B cell (primary cell): Measurements from ENCODE around the gene MYADML2. TPM values are rescaled to one million over a fixed set of nuclear protein-coding genes. Genes with fewer than 3 reads are reported as not detected.

Source experiments
- ATAC-seq: fragments of 200-7000 bp; cut with Tn5 transposase; one replicate; pipeline ENCODE4 v1.10.0; 2021; ENCODE audit warnings: low read depth, mild to moderate bottlenecking, moderate number of reproducible peaks, moderate library complexity
- CTCF ChIA-PET: fragments of 350-600 bp; sonication (Branson Sonifier 250); formaldehyde crosslinking; loops from one replicate; lab custom pipeline; 2021; ENCODE audit warnings: antibody characterized with exemption, inconsistent platforms; lab: Charles Lee
- POLR2A ChIA-PET: fragments of 350-600 bp; sonication (Branson Sonifier 250); formaldehyde crosslinking; loops from one replicate; lab custom pipeline; 2021; ENCODE audit warnings: antibody characterized with exemption; lab: Charles Lee
- DNase-seq: peaks from one replicate; pipeline ENCODE4 v3.0.0; 2013
- H2AFZ ChIP-seq: 2 replicates; pipeline ENCODE4 v1.6.1; 2012; ENCODE audit warnings: mild to moderate bottlenecking, low read depth, low read length; ENCODE audit not compliant: insufficient read depth, poor library complexity, severe bottlenecking
- H3K27ac ChIP-seq, 2 donors: 1 replicate in 1 of 2; 2 replicates in 1 of 2; pipeline ENCODE4 v1.5.1; 2012 to 2013; ENCODE audit warnings: low read length in 2 of 2, mild to moderate bottlenecking in 2 of 2, moderate library complexity in 1 of 2
- H3K27me3 ChIP-seq, 4 experiments: fragments of 200-600 bp in 1 of 4; sonication (generic) in 1 of 4; replicated peaks in 1 of 4; 1 replicate in 2 of 4; 2 replicates in 2 of 4; pipeline versions ENCODE4 v1.6.1 to v1.7.0; 2013 to 2016; ENCODE audit warnings: low read length in 3 of 4, mild to moderate bottlenecking in 2 of 4, mixed read lengths in 1 of 4, moderate library complexity in 1 of 4; ENCODE audit not compliant: insufficient read depth in 4 of 4, control insufficient read depth in 3 of 4; ENCODE audit errors: control extremely low read depth in 1 of 4
- H3K36me3 ChIP-seq, 2 experiments: replicated peaks in 1 of 2; 1 replicate in 1 of 2; 2 replicates in 1 of 2; pipeline versions ENCODE4 v1.6.1 to v1.7.1; 2013; ENCODE audit warnings: low read length in 1 of 2; ENCODE audit not compliant: insufficient read depth in 2 of 2, control insufficient read depth in 1 of 2; ENCODE audit errors: control extremely low read depth in 1 of 2, extremely low read depth in 1 of 2
- H3K4me1 ChIP-seq, 2 donors: fragments of 200-600 bp in 1 of 2; sonication (generic) in 1 of 2; 1 replicate in 1 of 2; 2 replicates in 1 of 2; pipeline versions ENCODE4 v1.5.1 to v1.6.1; 2013 to 2017; ENCODE audit warnings: low read length in 2 of 2; ENCODE audit not compliant: control insufficient read depth in 2 of 2, insufficient read depth in 2 of 2
- H3K4me2 ChIP-seq: replicated peaks from 2 replicates; pipeline ENCODE3; 2012; ENCODE audit warnings: mild to moderate bottlenecking, low read depth, low read length; ENCODE audit not compliant: poor library complexity, severe bottlenecking
- H3K4me3 ChIP-seq, 5 experiments: fragments of 200-600 bp in 1 of 5; sonication (generic) in 1 of 5; 1 replicate in 3 of 5; 2 replicates in 2 of 5; pipeline versions ENCODE4 v1.5.1 to v1.7.0; 2011 to 2016; ENCODE audit warnings: low read length in 4 of 5, mild to moderate bottlenecking in 4 of 5, low read depth in 2 of 5, control low read depth in 1 of 5, moderate library complexity in 1 of 5; ENCODE audit not compliant: insufficient read depth in 1 of 5; ENCODE audit errors: control extremely low read depth in 1 of 5, extremely low read depth in 1 of 5
- H3K79me2 ChIP-seq: fragments of 200-600 bp; sonication (generic); one replicate; pipeline ENCODE4 v1.6.0; 2016; ENCODE audit warnings: low read length; ENCODE audit not compliant: control insufficient read depth, insufficient read depth
- H3K9ac ChIP-seq: fragments of 200-600 bp; sonication (generic); 2 replicates; pipeline ENCODE4 v1.6.1; 2017; ENCODE audit warnings: mild to moderate bottlenecking, low read length, moderate library complexity
- H3K9me3 ChIP-seq, 3 donors: one replicate each; pipeline versions ENCODE4 v1.6.1 to v1.7.1; 2013; ENCODE audit warnings: low read length in 2 of 3; ENCODE audit not compliant: control insufficient read depth in 2 of 3, insufficient read depth in 1 of 3; ENCODE audit errors: control extremely low read depth in 1 of 3
- H4K20me1 ChIP-seq: 2 replicates; pipeline ENCODE4 v1.6.0; 2012; ENCODE audit warnings: mild to moderate bottlenecking, low read length; ENCODE audit not compliant: insufficient read depth, control insufficient read depth, poor library complexity, severe bottlenecking
- H3K27ac Mint-ChIP-seq: one replicate; pipeline ENCODE4 v1.8.0; 2021; ENCODE audit warnings: mixed read lengths
- H3K27me3 Mint-ChIP-seq: one replicate; pipeline ENCODE4 v1.8.0; 2021; ENCODE audit warnings: mixed read lengths
- H3K4me1 Mint-ChIP-seq: one replicate; pipeline ENCODE4 v1.8.0; 2021; ENCODE audit warnings: mixed read lengths
- H3K4me3 Mint-ChIP-seq: one replicate; pipeline ENCODE4 v1.8.0; 2021; ENCODE audit warnings: mixed read lengths
- H3K9me3 Mint-ChIP-seq: one replicate; pipeline ENCODE4 v1.8.0; 2022; ENCODE audit warnings: mixed read lengths; ENCODE audit not compliant: insufficient read depth
- EZH2 ChIP-seq: IDR thresholded peaks from 2 replicates; pipeline ENCODE4 v1.6.1; 2012; ENCODE audit warnings: borderline replicate concordance, low read depth, mild to moderate bottlenecking, moderate library complexity, low read length; ENCODE audit not compliant: insufficient read depth, poor library complexity, severe bottlenecking
- WGBS: methylation state at CpG from one replicate; pipeline ENCODE4 v1.1.5; 2013; ENCODE audit warnings: missing lambda C conversion rate; ENCODE audit not compliant: insufficient coverage; 5-methylcytosine and 5-hydroxymethylcytosine counted together
- intact Hi-C: fragments of 100-400 bp; cut with micrococcal nuclease; formaldehyde crosslinking; loops from one replicate; pipeline ENCODE4 v1.10.0; 2022
- polyA plus RNA-seq: library from polyadenylated mRNA; depleted of rRNA; stranded (reverse); fragments of >200 nt; gene quantifications from 2 replicates; pipeline ENCODE4 v1.2.3, GENCODE V29; 2012
- total RNA-seq, 2 donors: library from RNA; stranded (reverse); fragments of 120-200 nt in 1 of 2; gene quantifications; 1 replicate in 1 of 2; 2 replicates in 1 of 2; pipeline versions ENCODE4 v1.2.3 to v1.2.4, GENCODE V29; 2013 to 2022
- TF ChIP-seq, protein P1 (sequence below): fragments of 200-600 bp; IDR thresholded peaks from one replicate; pipeline ENCODE4 v1.8.0; 2022; ENCODE audit warnings: antibody characterized with exemption, mild to moderate bottlenecking

The MYADML2 gene
- total and polyA plus RNA-seq, 2 donors (not counting 1 experiment from before 2014, with no cell fraction given): not detected

DNA sequence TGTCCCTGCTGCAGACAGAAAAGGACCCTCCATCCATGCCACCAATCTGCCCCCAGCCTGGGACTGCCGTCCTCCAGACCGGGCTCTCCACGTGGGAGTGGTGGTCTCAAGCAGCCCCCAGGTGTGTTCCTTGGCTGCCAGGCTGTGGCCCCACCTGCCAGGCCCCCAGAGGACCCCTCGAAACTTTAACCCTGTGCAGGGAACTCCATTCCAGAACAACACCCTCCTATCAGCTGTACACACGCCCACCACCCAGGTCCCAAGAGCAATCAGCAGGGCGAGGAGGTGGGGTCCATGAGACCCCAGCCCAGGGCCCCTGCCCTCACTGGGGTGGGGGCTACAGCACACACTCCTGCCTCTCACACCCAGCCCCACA lies 11.3 kb downstream of the MYADML2 start:
- peaks cover 10 to 14% of the 10 kb centered on the region in 2 donors for H3K4me1 ChIP-seq
- TF ChIP-seq, protein P1, sequence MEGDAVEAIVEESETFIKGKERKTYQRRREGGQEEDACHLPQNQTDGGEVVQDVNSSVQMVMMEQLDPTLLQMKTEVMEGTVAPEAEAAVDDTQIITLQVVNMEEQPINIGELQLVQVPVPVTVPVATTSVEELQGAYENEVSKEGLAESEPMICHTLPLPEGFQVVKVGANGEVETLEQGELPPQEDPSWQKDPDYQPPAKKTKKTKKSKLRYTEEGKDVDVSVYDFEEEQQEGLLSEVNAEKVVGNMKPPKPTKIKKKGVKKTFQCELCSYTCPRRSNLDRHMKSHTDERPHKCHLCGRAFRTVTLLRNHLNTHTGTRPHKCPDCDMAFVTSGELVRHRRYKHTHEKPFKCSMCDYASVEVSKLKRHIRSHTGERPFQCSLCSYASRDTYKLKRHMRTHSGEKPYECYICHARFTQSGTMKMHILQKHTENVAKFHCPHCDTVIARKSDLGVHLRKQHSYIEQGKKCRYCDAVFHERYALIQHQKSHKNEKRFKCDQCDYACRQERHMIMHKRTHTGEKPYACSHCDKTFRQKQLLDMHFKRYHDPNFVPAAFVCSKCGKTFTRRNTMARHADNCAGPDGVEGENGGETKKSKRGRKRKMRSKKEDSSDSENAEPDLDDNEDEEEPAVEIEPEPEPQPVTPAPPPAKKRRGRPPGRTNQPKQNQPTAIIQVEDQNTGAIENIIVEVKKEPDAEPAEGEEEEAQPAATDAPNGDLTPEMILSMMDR: no peak
- no peak for TF ChIP-seq EZH2
- no peaks in the 10 kb centered on the region for H3K9me3 ChIP-seq
- no peaks in the 10 kb centered on the region for H3K36me3 ChIP-seq
- WGBS: 94% methylated on average over 6 of the region's 6 CpGs
- intact Hi-C loops: no loop called here
- peaks cover 11% of the 10 kb centered on the region for H3K4me1 Mint-ChIP-seq
- DNase-seq (no peak), ATAC-seq (no peak)
- ChIA-PET CTCF (interaction anchor here (0.7 kb wide), 1 partner anchor 140 kb away, joined by 3 read pairs; no protein-coding TSS in a partner anchor), POLR2A (interaction anchor here (0.9 kb wide), 1 partner anchor 8 kb away, joined by 3 read pairs; the partner anchor contains the start of gene MAFG)
- no peaks in the 10 kb centered on the region for H3K9me3 Mint-ChIP-seq
- no peak overlapping the region for H3K27ac ChIP-seq
- no peak overlapping the region for H3K9ac ChIP-seq
- peaks cover 12% of the 10 kb centered on the region for H3K27me3 Mint-ChIP-seq
- H3K27ac Mint-ChIP-seq: no peak overlapping the region
- peak overlapping the region; percentile 66 for H3K4me3 Mint-ChIP-seq
- H2AFZ ChIP-seq: no peak overlapping the region
- no peak overlapping the region for H3K4me2 ChIP-seq
- peaks cover 0 to 5% (median under 1%) of the 10 kb centered on the region in 4 experiments for H3K27me3 ChIP-seq
- no peak overlapping the region for H3K4me3 ChIP-seq
- no peaks in the 10 kb centered on the region for H3K79me2 ChIP-seq
- no peaks in the 10 kb centered on the region for H4K20me1 ChIP-seq

DNA sequence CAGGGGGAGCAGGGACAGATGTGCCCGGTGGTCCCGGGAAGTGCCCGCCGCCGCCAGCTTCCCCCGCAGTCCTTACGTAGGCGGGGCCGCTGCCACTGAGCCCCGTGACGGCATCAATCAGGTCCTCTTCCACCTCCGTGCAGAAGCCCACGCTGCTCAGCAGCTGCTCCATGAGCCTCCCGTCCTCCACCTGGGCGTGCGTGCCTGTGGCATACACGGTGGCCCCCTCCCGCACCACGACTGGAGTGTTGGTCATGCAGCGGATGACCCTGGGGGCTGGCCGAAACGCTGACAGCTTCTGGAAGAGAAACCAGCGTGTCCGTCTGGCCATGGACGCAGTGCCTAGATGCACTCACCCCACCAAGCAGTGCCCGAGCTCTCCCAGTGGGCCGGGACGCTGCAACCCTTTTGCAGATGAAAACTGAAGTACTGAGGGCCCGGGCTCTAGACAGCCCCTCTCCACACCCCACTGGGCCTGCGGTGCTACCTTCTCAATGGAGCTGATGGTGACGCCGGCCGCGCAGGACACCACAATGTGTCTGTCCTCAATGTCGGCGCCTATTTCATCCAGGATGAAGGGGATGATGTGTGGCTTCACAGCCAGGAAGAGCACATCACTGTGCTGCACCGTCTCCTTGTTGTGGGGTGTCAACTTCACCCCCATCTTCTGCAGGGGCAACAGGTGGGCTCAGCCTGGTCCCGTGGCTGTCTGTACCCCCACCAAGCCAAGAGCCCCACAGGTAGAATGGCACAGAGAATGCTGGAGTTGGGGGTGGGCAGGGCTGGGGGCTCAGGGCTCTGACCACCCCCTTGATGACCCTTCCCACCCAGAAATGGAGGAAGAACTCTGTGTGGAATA lies 12.0 kb downstream of the MYADML2 start:
- TF ChIP-seq, protein P1: no peak
- TF ChIP-seq EZH2: no peak
- no peak overlapping the region for H3K4me3 ChIP-seq
- H2AFZ ChIP-seq: no peak overlapping the region
- H3K27me3 Mint-ChIP-seq: peaks cover 7% of the 10 kb centered on the region
- CTCF ChIA-PET: interaction anchor here (0.7 kb wide), 1 partner anchor 141 kb away, joined by 3 read pairs; no protein-coding TSS in a partner anchor
- H3K9ac ChIP-seq: no peak overlapping the region
- DNase-seq (no peak), ATAC-seq (no peak)
- peaks cover 11% of the 10 kb centered on the region for H3K4me1 Mint-ChIP-seq
- H4K20me1 ChIP-seq: no peaks in the 10 kb centered on the region
- no peaks in the 10 kb centered on the region for H3K9me3 ChIP-seq
- no peaks in the 10 kb centered on the region for H3K9me3 Mint-ChIP-seq
- POLR2A ChIA-PET: no interaction called here
- 96% methylated on average over 32 of the region's 38 CpGs for WGBS
- no peak overlapping the region for H3K27ac ChIP-seq
- H3K4me1 ChIP-seq: peaks cover 10 to 14% of the 10 kb centered on the region in 2 donors
- H3K79me2 ChIP-seq: no peaks in the 10 kb centered on the region
- H3K36me3 ChIP-seq: no peaks in the 10 kb centered on the region
- intact Hi-C loops: no loop called here
- no peak overlapping the region for H3K4me3 Mint-ChIP-seq
- H3K4me2 ChIP-seq: no peak overlapping the region
- no peak overlapping the region for H3K27ac Mint-ChIP-seq
- H3K27me3 ChIP-seq: peaks cover 0 to 5% (median 0%) of the 10 kb centered on the region in 4 experiments
